NCI-H128 (cell line): Measurements from ENCODE around the gene CCDC87.

Experiments used
- DNase-seq: peaks from one replicate; lab custom pipeline; 2025; ENCODE audit not compliant: unreplicated experiment; lab: John Stamatoyannopoulos, UW

The CCDC87 gene

DNA sequence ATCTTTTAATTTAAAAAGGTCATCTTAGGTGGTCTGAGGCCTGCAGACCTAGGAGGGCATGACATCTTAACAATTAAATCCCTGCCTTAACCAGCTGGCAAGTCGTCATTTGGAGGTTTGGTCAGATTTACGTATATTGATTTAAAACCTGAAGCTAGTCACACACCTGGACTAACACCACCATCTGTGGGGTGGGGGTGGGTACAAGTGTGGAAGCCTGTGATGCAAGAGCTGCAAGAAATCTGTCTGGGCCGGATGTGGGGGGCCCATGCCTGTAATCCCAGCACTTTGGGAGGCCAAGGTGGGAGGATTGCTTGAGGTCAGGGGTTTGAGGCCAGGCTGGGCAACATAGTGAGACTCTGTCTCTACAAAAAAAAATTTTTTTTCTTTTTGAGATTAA lies 11.6 kb downstream of the CCDC87 start:
- no peak for DNase-seq

DNA sequence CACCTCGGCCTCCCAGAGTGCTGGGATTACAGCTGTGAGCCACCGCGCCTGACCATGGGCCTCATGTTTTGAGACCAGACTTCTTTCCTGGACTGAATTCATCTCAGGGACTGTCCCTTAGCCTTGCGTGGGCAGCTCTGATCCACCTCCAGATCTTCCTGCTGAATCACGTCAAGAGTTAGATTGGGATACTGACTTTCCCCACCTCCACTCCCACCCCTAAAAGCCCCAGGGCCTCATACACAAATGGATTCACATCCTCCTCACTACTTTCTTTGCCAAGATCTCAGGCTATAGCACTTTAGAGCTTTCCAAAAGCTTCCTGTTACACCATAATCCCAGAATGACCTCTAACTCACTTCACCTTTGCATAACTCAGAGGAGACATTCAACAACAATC lies 12.1 kb downstream of the CCDC87 start:
- no peak for DNase-seq

DNA sequence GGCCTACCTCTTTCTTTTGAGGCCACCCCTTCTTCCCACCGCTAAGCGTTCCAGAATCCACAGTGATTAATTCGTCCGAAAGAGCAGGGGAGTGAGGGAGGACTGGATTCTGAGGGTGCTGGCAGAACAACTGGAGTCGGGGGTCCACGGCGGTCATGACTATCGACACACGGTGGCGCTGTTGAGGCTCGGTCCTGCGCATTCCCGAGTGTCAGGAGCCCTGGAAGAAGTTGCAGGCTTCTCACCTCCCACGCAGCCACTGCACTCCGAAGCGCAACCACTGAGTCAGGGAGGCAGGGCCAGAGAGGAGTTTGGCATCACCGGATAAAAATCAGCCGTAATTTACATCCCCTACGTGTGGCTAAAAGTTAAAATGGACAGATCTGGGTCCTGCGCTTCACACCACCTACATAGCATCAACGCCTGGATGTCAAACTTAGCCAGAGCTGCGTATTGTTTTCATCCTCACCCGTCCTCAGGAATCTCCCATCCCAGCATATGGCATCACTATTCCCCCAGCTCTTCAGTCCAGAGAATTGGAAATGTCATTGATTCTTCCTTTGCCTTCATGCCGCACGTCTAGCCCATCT lies 13.8 kb downstream of the CCDC87 start:
- peak; percentile 35 for DNase-seq

DNA sequence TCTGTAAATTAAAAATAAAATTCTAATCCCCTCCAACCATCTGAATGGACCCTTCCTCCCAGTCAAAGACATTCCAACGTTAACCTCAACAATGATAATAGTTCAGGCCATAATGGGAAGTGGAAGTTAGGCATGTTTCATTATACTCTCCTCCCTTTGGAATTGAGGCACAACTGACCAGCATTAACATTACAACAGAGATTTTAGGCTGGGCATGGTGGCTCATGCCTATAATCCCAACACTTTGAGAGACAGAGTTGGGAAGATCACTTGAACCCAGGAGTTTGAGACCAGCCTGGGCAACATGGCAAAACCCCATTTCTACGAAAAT lies 22.0 kb downstream of the CCDC87 start:
- no peak for DNase-seq

DNA sequence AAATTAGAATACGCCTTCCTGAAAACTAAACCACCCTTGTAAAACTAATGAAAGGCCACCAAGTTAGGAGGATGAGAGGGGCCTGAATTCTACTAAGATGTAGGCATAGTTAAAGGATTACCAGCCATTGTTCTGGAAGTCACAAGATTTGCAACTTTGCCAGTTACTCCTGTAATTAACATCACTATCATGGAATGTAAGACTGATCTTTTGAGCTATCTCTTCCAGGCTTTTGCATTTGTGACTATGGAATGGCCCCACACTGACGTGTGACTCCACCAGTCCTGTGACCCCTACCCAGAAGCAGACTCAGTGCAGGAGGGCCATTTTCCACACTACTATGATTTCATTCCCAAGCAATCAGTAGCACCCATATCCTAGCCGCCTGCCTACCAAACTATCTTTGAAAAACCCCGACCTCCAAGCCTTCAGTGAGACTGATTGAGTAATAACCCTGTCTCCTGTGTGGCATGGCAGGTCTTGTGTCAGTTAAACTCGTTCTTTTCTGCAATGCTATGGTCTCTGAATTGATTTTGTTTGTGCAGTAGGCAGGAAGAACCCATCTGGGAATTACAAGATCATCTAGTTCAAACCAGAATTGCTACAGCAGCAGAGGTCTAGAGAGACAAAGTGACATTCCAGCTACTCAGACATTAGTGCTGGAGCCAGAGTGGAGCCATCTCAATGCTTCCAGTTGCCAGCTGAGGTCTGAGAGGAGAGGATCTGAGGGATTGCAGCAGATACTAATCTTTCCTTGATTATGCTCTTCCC lies 22.6 kb downstream of the CCDC87 start:
- DNase-seq: no peak

DNA sequence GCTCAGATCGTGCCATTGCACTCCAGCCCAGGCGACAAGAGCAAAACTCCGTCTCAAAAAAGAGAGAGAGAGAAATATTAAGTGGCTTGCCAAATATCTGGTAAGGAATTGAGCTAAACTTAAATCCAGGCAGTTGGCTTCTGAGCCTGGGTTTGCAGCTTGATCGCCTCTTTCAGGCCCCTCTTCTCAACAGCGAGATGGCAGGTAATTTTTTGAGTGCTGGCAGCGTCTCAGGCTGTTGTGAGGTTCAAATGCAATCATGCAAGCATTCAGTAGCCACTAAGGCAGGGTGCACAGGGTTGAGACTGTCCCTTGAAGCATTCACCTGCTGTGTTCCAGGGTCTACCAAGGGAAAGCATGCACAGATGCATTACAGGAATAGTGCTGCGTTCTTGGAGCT lies 23.8 kb downstream of the CCDC87 start:
- no peak for DNase-seq

DNA sequence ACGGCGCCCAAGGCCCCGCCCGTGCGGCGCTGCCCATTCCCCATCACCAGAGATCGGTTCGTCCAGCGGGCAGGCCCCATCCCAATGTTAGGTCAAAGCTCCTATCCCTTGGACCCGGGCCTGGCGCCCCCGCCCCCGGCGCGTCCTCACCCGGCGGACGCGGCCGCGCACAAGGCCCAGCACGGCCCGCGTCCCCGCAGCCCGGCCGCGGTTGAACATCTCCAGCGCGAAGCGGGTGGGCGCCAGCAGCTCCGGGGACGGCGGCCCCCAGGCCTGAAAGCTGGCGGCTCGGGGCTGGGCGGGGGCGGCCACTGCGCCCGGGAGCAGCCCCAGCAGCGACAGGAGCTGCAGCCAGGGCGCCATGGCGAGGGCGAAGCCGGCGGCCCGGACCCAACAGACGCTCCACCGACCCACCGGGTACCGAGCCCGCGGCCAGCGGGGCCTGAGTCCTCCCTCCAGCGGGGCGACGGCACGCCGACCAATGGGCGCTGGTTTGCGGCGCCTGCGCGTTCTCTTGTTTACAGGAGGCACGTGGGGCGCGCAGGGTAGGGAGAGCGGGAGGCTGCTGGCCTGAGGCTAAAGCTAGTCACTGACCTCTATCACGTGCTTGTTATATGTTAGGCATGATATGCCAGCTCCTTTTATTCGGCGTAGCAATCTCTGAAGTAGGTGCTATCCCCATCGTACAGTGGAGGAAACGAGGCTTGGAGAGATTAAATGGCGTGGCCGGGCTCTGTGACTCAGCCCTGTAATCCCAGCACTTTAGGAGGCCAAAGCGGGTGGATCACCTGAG lies 24.5 kb downstream of the CCDC87 start, which contains the start of gene CTSF:
CTSF (minus strand) TSS at position 483 of the 793 bp plus-strand sequence; CDS start at position 363, 120 bp downstream.
- DNase-seq: peak; percentile 52

DNA sequence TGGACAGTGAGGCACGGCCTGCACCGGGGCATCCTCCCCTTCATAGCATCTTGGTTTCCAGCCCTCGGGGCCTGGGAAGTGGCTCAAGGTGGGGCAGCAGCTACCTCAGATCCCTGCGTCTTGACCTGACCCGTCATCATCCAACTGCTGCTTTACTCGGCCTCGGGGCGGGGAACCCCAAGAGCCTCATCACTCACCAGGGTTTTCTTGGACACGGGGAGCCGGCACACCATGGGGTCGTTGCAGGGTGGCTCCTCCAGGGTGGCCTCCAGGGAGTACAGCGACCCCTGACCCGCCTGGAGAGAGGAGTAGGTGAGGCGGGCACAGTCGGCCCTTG lies 25.1 kb downstream of the CCDC87 start:
- no peak for DNase-seq

DNA sequence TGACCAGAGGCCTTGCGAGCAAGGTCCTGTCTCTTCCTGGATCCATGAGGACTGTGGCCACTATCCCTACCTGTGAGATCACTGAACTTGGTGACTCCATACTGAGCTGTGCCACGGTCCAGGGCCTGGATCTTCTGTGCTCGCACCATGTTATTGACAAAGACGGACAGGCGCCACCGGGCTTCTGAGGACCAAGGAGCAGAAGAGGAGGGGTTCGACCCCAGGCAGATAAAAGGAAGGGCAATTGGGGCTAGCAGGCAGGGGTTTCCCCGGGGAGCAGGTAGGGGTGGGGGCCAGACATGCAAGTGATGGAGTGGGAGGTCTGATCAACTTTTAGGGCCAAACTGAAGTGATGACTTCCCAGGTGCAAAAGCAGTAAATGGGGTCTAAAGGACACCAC lies 26.6 kb downstream of the CCDC87 start:
- no peak for DNase-seq

DNA sequence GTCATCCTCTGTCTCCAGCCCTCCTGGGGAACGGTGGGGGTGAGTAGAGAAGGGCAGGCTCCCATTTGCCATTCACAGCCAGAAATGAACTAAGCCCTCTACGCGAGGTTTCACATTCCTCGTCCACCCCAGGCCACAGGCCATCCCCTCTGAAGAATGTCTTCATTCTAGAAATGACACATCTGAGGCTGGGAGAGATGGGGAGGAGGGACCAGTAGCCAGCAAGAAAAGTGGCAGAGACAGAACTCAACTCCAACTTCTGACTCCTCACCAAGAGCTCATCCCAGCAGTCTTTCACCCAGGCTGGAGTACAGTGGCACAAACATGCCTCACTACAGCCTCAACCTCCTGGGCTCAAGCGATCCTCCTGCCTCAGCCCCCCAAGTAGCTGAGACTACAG lies 27.9 kb downstream of the CCDC87 start:
- no peak for DNase-seq

DNA sequence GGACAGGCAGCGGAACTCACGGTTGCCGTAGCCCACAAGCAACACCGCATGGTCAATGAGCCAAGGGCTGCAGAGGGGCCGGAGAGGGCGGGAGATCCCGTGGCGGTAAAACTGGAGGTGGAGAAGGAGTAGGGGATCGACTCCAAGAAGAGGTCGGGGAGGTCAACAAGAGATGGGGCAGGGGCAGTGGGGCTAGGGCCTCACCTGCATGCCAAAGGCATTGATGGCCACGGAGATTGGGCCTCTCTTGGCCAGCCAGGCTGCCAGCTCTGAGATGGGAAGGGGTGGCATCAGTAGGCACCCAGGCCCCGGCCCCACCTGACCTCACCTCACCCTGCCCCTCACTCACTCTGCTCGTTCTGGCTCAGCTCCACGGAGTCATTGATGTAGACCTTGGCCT lies 28.3 kb downstream of the CCDC87 start:
- no peak for DNase-seq

DNA sequence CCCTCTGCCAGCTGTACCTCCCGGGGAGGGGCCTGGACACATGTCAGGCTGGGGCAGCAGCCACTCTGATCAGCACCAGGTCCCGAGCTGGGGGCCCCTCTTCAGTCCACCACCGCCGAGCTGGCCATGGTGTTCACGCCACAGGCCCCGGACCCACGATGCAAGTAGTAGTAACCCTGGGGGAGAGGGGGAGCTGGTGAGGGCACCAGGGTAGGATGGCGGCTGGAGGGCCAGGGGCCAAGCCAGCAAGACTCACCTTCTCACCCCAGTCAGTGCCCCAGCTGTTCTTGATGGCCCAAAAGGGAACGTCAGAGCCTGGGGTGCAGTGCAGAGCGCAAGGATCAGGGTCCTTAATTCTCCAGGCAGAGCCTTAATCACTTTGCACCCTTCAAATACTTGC lies 29.0 kb downstream of the CCDC87 start:
- DNase-seq: no peak

DNA sequence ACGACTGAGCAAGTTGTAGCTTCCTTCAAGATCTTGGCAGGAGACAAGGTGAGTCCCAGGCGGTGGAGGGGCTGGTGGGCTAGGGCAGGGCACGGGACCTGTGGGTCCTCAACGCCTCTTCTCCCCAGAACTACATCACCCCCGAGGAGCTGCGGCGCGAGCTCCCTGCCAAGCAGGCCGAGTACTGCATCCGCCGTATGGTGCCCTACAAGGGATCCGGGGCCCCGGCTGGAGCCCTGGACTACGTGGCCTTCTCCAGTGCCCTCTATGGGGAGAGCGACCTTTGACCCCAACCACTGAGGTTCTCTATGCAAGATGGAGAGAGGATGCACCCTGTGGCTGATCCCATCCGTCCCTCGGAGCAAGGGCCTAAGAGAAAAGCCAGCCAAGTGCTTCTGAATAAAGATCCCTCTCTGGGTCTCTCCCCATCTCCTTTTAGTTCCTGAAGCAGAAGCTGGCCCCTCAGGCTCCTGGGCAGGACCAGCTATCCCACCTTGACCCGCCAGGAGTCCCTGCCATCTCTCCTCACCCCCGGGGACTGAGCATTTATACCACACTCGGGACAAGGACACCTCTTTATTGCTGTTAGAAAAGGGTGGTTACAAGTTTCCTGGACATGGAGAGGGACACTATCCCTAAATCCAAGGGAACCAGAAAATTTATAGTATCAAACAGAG lies 29.8 kb downstream of the CCDC87 start:
- DNase-seq: no peak

DNA sequence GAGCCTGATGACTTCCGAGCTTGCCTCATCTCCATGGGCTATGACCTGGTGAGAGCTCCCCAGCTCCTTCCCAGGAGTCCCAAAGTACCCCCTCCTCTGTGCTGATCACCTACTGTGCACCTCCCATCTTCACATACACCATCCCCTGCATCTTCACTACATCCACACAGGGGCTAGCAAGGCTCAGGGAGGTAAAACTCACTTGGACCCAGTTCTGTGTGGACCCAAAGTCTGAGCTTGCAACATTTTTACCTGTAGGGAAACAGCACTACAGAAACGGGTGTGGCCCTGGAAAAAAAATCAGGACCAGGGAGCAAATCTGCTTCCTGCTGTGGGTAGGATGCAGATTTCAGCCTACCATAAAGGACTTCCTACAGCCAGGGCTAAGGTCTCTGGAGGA lies 30.6 kb downstream of the CCDC87 start:
- DNase-seq: no peak

DNA sequence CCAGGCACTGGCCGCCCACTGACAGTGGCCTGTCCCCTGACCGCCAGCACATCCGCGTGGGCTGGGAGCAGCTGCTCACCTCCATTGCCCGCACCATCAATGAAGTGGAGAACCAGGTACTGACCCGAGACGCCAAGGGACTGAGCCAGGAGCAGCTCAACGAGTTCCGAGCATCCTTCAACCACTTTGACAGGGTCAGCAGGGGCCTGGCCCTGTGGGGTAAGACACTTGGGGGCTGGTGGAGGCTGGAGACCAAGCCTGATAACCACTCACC lies 31.0 kb downstream of the CCDC87 start:
- no peak for DNase-seq

DNA sequence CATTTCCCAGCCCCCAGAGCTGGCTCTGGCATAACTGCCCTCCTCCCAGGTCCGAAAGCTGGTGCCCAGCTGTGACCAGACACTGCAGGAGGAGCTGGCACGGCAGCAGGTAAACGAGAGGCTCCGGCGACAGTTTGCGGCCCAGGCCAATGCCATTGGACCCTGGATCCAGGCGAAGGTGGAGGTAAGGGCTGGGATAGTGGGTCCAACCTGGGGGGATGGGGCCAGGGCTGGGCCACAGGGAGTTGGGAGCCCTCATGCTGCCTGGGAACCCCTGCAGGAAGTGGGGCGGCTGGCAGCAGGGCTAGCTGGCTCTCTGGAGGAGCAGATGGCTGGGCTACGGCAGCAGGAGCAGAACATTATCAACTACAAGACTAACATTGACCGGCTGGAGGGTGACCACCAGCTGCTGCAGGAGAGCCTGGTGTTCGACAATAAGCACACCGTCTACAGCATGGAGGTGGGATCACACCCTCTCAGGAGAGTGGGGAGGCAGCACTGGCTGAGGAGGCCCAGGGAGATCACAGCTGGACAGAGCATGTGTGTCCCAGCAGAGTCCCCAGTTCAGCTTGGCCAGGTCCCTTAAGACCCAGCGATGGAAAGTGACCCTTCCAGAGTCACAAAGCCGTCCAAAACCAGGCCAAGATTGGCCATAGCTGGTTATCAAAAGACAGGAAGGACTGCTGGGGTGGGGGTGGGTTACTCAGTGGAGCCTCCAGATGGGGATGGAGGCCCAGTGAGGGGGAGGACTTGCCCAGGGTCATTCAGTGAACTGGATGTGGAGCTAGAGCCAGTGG lies 31.5 kb downstream of the CCDC87 start:
- no peak for DNase-seq

DNA sequence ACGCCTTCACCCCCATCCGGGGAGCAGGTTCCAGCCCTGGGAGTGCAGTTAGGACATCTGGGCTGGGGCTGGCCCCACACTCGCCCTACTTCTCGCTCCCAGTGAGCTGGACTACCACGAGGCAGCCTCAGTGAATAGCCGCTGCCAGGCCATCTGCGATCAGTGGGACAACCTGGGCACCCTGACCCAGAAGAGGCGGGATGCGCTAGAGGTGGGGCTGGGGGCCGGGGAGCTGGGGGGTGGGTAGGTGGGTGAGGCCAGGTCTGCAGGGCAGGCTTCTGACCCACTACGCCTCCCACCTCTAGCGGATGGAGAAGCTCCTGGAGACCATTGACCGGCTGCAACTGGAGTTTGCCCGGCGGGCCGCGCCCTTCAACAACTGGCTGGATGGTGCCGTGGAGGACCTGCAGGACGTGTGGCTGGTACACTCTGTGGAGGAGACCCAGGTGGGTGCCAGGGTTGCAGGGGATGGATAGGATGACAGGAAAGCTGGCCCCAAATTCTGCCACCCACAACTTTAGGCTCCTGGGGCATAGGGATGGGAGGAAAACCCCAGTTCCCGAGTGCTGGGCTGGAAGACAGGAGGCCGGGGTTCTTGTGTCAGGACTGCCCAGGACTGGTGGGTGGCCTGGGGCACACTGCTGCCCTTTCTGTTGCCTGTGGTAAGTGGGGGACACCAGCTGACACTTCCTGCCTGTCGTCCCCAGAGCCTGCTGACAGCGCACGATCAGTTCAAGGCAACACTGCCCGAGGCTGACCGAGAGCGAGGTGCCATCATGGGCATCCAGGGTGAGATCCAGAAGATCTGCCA lies 32.8 kb downstream of the CCDC87 start:
- no peak for DNase-seq

DNA sequence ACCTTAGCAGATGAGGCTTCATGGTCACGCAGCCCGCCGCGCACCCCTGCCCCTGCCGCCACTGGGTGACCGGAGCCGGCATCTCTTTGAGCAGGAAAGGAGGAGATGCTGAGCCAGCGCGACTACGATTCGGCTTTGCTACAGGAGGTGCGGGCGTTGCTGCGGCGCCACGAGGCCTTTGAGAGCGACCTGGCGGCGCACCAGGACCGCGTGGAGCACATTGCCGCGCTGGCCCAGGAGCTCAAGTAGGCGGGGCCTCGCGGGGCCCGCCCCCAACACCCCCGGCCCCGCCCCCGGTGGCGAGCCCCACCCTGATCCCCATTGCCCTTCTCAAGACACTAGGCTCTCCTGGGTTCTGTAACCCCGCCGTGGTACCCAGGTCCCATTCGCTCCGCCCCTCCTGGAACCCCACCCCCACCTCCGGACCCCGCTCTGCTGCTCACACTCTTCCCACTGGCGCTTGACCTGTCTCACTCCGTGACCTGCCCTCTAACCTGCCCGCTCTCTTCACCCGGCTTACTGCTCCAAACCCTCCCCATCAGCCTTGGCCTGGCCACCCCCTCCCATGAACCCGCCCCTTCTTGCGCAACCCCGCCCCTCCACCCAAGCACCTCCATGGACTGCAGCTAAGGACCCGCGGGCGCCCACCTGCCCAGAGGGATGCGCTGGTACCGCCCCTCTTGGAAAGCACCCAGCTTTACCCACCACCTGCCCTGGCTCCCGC lies 33.6 kb downstream of the CCDC87 start:
- DNase-seq: no peak

DNA sequence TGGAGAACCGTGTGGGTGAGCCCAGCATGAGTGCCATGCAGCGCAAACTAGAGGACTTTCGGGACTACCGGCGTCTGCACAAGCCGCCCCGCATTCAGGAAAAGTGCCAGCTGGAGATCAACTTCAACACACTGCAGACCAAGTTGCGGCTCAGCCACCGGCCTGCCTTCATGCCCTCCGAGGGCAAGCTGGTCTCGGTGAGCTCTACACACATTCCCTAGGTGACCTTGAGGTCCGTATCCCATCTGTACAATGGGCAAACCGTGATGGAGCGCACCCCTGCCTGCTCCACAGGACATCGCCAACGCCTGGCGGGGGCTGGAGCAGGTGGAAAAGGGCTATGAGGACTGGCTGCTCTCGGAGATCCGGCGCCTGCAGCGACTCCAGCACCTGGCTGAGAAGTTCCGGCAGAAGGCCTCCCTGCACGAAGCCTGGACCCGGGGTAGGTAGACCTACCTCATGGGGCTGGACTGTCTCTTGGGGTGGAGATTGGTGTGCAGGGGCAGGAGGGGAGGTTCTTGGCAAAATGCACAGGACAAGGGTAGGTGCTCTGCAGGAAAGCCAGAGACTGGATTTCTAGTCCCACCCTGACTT lies 35.0 kb downstream of the CCDC87 start:
- DNase-seq: no peak
